GM12878 (cell line): ENCODE results near the gene B3GALNT2. TPM values are rescaled to one million over a fixed set of nuclear protein-coding genes. Genes with fewer than 3 reads are reported as not detected.

ENCODE experiments used
- ATAC-seq: fragments of 200-7000 bp; cut with Tn5 transposase; 3 replicates; pipeline ENCODE4 v1.9.1; 2020; ENCODE audit warnings: mild to moderate bottlenecking, moderate library complexity
- BruUV-seq: library from RNA; stranded (reverse); fragments of 400-500 nt; replicated peaks from 2 replicates; lab custom pipeline; 2021; lab: Mats Ljungman, UMichigan
- CTCF ChIA-PET: fragments of 300-600 bp; sonication (Branson Sonifier 250); formaldehyde crosslinking; extraction: SDS; loops from one replicate; lab custom pipeline; 2021; ENCODE audit warnings: inconsistent platforms; lab: Yijun Ruan, JAX
- POLR2A ChIA-PET: fragments of 350-600 bp; formaldehyde crosslinking; extraction: SDS; loops from one replicate; lab custom pipeline; 2021; ENCODE audit warnings: inconsistent platforms; lab: Charles Lee
- RAD21 ChIA-PET: fragments of 300-600 bp; sonication (Branson Sonifier 250); formaldehyde crosslinking; loops from one replicate; lab custom pipeline; 2023; ENCODE audit warnings: antibody characterized with exemption; ENCODE audit not compliant: unreplicated experiment; lab: Charles Lee
- SMC1A ChIA-PET: fragments of 300-600 bp; sonication (Branson Sonifier 250); formaldehyde crosslinking; loops from one replicate; lab custom pipeline; 2023; ENCODE audit not compliant: unreplicated experiment, uncharacterized antibody; lab: Charles Lee
- DNase-seq: peaks from one replicate; pipeline ENCODE4 v3.0.0-alpha.2; 2011; ENCODE audit warnings: low read depth, low spot score
- FAIRE-seq: peaks from 3 replicates; lab custom pipeline; 2011; peaks lifted over from hg19 to GRCh38; lab: Jason Lieb, UNC
- H2AFZ ChIP-seq: 2 replicates; pipeline ENCODE4 v1.6.0; 2011; ENCODE audit warnings: low read depth, low read length, control low read depth; ENCODE audit not compliant: control insufficient read depth
- H3K27ac ChIP-seq: 2 replicates; pipeline ENCODE4 v1.5.1; 2011; ENCODE audit warnings: control low read depth; ENCODE audit not compliant: control insufficient read depth, insufficient read depth
- H3K27me3 ChIP-seq, 2 experiments: replicated peaks in 1 of 2; 2 replicates each; pipeline versions ENCODE4 v1.6.0 to v1.6.1; 2011; ENCODE audit warnings: low read length in 1 of 2; ENCODE audit not compliant: control insufficient read depth in 2 of 2, insufficient read depth in 2 of 2
- H3K36me3 ChIP-seq, 2 experiments: 2 replicates each; pipeline ENCODE4 v1.5.1; 2011; ENCODE audit warnings: low read length in 1 of 2; ENCODE audit not compliant: control insufficient read depth in 2 of 2, insufficient read depth in 2 of 2
- H3K4me1 ChIP-seq: 2 replicates; pipeline ENCODE4 v1.6.1; 2011; ENCODE audit warnings: mild to moderate bottlenecking, low read length, moderate library complexity, mixed read lengths; ENCODE audit not compliant: control insufficient read depth, insufficient read depth
- H3K4me2 ChIP-seq: 2 replicates; pipeline ENCODE4 v1.6.0; 2011; ENCODE audit warnings: control low read depth; ENCODE audit not compliant: control insufficient read depth, insufficient read depth
- H3K4me3 ChIP-seq: fragments of 200-600 bp; sonication (generic); 2 replicates; pipeline ENCODE4 v1.5.1; 2016
- H3K79me2 ChIP-seq: 2 replicates; pipeline ENCODE4 v1.6.0; 2011; ENCODE audit warnings: low read length; ENCODE audit not compliant: control insufficient read depth, insufficient read depth
- H3K9ac ChIP-seq: 2 replicates; pipeline ENCODE4 v1.8.0; 2011; ENCODE audit warnings: low read length, control low read depth, mixed read lengths; ENCODE audit not compliant: control insufficient read depth, insufficient read depth
- H3K9me3 ChIP-seq: replicated peaks from 3 replicates; pipeline ENCODE4 v1.5.1; 2011; ENCODE audit warnings: mild to moderate bottlenecking, low read length; ENCODE audit not compliant: control insufficient read depth, insufficient read depth
- H4K20me1 ChIP-seq: 2 replicates; pipeline ENCODE4 v1.6.0; 2011; ENCODE audit not compliant: control insufficient read depth, insufficient read depth
- ATF3 ChIP-seq: IDR thresholded peaks from 2 replicates; pipeline ENCODE4 v1.6.1; 2011; ENCODE audit warnings: low read depth, mild to moderate bottlenecking, low read length, moderate library complexity, borderline replicate concordance; ENCODE audit errors: extremely low read depth
- BRCA1 ChIP-seq: IDR thresholded peaks from 2 replicates; pipeline ENCODE4 v1.6.1; 2011; ENCODE audit warnings: low read depth, low read length, improper control_type of control experiment
- CREB1 ChIP-seq: IDR thresholded peaks from 2 replicates; pipeline ENCODE4 v1.6.1; 2012; ENCODE audit warnings: low read depth, mild to moderate bottlenecking, inconsistent platforms
- FOXK2 ChIP-seq: fragments of 450-650 bp; IDR thresholded peaks from 2 replicates; pipeline ENCODE4 v1.6.1; 2017; ENCODE audit warnings: mild to moderate bottlenecking, moderate library complexity
- HCFC1 ChIP-seq: fragments of 150-350 bp; IDR thresholded peaks from 2 replicates; pipeline ENCODE4 v1.6.1; 2014; ENCODE audit warnings: low read length
- KAT2A ChIP-seq: conservative IDR thresholded peaks from 2 replicates; pipeline ENCODE4 v1.6.1; 2011; ENCODE audit warnings: low read depth, low read length; ENCODE audit not compliant: control insufficient read depth
- MLLT1 ChIP-seq: fragments of 450-650 bp; IDR thresholded peaks from 2 replicates; pipeline ENCODE4 v1.6.1; 2016; ENCODE audit warnings: mild to moderate bottlenecking
- NBN ChIP-seq: fragments of 450-650 bp; IDR thresholded peaks from 2 replicates; pipeline ENCODE4 v1.6.1; 2016
- POU2F2 ChIP-seq: IDR thresholded peaks from 3 replicates; pipeline ENCODE4 v1.6.1; 2011; ENCODE audit warnings: low read depth, mild to moderate bottlenecking, low read length, borderline replicate concordance
- RB1 ChIP-seq: fragments of 450-650 bp; formaldehyde crosslinking; IDR thresholded peaks from 2 replicates; pipeline ENCODE4 v1.6.1; 2017; ENCODE audit warnings: mild to moderate bottlenecking, borderline replicate concordance
- RCOR1 ChIP-seq: conservative IDR thresholded peaks from 2 replicates; pipeline ENCODE4 v1.6.1; 2012; ENCODE audit warnings: low read depth, low read length, improper control_type of control experiment
- RELB ChIP-seq: fragments of 450-650 bp; IDR thresholded peaks from 2 replicates; pipeline ENCODE4 v1.6.1; 2017; ENCODE audit warnings: low read depth, mild to moderate bottlenecking, moderate library complexity
- SKIL ChIP-seq: fragments of 450-650 bp; IDR thresholded peaks from 2 replicates; pipeline ENCODE4 v1.6.1; 2017; ENCODE audit warnings: mild to moderate bottlenecking, low read depth, inconsistent platforms; ENCODE audit not compliant: poor library complexity, severe bottlenecking
- SUZ12 ChIP-seq: fragments of 200-600 bp; sonication (generic); IDR thresholded peaks from one replicate; pipeline ENCODE4 v1.6.1; 2018; ENCODE audit warnings: antibody characterized with exemption, mild to moderate bottlenecking; ENCODE audit not compliant: unreplicated experiment
- ZNF24 ChIP-seq: fragments of 450-650 bp; IDR thresholded peaks from 2 replicates; pipeline ENCODE4 v1.6.1; 2017; ENCODE audit warnings: antibody characterized with exemption, mild to moderate bottlenecking
- ZNF687 ChIP-seq: fragments of 450-650 bp; IDR thresholded peaks from 2 replicates; pipeline ENCODE4 v1.6.1; 2017; ENCODE audit warnings: mild to moderate bottlenecking, moderate library complexity
- WGBS: methylation state at CpG from one replicate; pipeline ENCODE4 v1.1.6; 2016; ENCODE audit warnings: low lambda C conversion rate; ENCODE audit not compliant: insufficient replicate concordance, insufficient coverage; ENCODE audit errors: missing lambda C conversion rate; 5-methylcytosine and 5-hydroxymethylcytosine counted together
- in situ Hi-C: fragments of 300-500 bp; cut with MboI; formaldehyde crosslinking; loops from 9 replicates; pipeline ENCODE4 v1.14.3; 2018; ENCODE audit warnings: mixed read lengths
- intact Hi-C: fragments of 100-400 bp; cut with micrococcal nuclease; formaldehyde crosslinking; loops from one replicate; pipeline ENCODE4 v1.14.2; 2022; ENCODE audit not compliant: unreplicated experiment
- polyA plus RNA-seq, 11 experiments: library from polyadenylated mRNA; depleted of rRNA in 4 of 11; unstranded in 6 of 11; stranded (reverse) in 5 of 11; fragments of >200 nt; fragmentation: Nextera tagmentation in 4 of 11; fragmentation: Illumina TruSeq in 1 of 11; extraction: Ambion mirVana in 4 of 11; extraction: Trizol in 1 of 11; gene quantifications; 1 replicate in 1 of 11; 2 replicates in 10 of 11; pipeline versions ENCODE4 v1.2.1 to v1.2.3, GENCODE V29; 2011 to 2016; ENCODE audit warnings: inconsistent platforms in 2 of 11, missing spikeins in 2 of 11, low read depth in 1 of 11
- total RNA-seq, 4 experiments: library from RNA; depleted of rRNA in 3 of 4; stranded (reverse); fragments of >200 nt in 3 of 4; fragmentation: Illumina TruSeq in 1 of 4; extraction: Trizol in 1 of 4; gene quantifications; 2 replicates each; pipeline versions ENCODE4 v1.2.1 to v1.2.3, GENCODE V29; 2013 to 2021

The B3GALNT2 gene
- total and polyA plus RNA-seq, 10 of the 15 experiments (the other 5 are each of a cell fraction or from before 2014, with no cell fraction given), result 0.77 to 19.7 (median 12.7) TPM

GRCh38 chr1:235485558-235485957 lies 18.7 kb downstream of the B3GALNT2 start:
- H3K36me3 ChIP-seq, result no peaks in the 10 kb centered on the region; a peak in 2 of 4 replicates
- no peaks in the 10 kb centered on the region for H3K27me3 ChIP-seq
- in situ Hi-C loops (no loop called here), intact Hi-C loops (no loop called here)
- no peaks in the 10 kb centered on the region for H3K9me3 ChIP-seq
- no peaks in the 10 kb centered on the region for H3K79me2 ChIP-seq
- no peak overlapping the region for H3K4me2 ChIP-seq
- H3K4me1 ChIP-seq, result no peaks in the 10 kb centered on the region
- POLR2A ChIA-PET, result no interaction called here
- ATAC-seq (no peak), DNase-seq (no peak), FAIRE-seq (no peak)
- RAD21 ChIA-PET, result no interaction called here
- CTCF ChIA-PET, result no interaction called here
- H3K9ac ChIP-seq, result no peak overlapping the region
- H4K20me1 ChIP-seq, result no peaks in the 10 kb centered on the region
- no peak overlapping the region for H3K4me3 ChIP-seq
- WGBS, result 100% methylated on average over 2 of the region's 2 CpGs
- no TSS peak for BruUV-seq
- TF ChIP-seq ATF3 (no peak), SKIL (no peak), RB1 (no peak), NBN (no peak), HCFC1 (no peak), CREB1 (no peak), RELB (no peak), KAT2A (no peak), ZNF687 (no peak), SUZ12 (no peak), POU2F2 (no peak), FOXK2 (no peak), RCOR1 (no peak), MLLT1 (no peak), BRCA1 (no peak), ZNF24 (no peak)
- SMC1A ChIA-PET, result interaction anchor here (0.6 kb wide), 1 partner anchor 223 kb away, joined by 4 read pairs; no protein-coding TSS in a partner anchor
- no peak overlapping the region for H3K27ac ChIP-seq
- H2AFZ ChIP-seq, result no peak overlapping the region
